Activated naive CD4-positive, alpha-beta T cell treated with anti-CD3 and anti-CD28 coated beads, Interleukin-2, amount 50 U/mL, for 16 hours (primary cell): ENCODE results near the gene FAM83B.
"Not testable (repeated sequence)": the region's sequence is repeated elsewhere in the genome, so short reads cannot be mapped to it uniquely, and the experiment has no call there.

Experiments
- DNase-seq: peaks from one replicate; pipeline ENCODE4 v3.0.0-alpha.2; 2020

Gene FAM83B

DNA sequence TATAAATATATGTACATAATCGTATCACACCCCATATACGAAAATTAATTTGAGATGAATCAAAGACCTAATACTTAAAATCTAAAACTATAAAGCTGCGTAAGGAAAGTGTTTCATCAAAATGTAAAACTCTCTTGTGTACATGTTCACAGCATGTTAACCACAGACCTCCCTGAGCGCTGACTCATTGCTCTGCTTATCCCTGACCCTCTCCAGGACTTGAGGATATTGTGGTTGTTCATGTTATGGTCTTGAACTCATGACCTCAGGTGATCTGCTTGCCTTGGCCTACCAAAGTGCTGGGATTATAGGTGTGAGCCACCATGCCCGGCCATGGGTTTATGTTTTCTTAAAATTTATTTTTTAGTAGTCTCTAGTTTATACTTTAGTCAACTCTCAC is 14.2 kb downstream of the FAM83B start:
- no peak for DNase-seq

DNA sequence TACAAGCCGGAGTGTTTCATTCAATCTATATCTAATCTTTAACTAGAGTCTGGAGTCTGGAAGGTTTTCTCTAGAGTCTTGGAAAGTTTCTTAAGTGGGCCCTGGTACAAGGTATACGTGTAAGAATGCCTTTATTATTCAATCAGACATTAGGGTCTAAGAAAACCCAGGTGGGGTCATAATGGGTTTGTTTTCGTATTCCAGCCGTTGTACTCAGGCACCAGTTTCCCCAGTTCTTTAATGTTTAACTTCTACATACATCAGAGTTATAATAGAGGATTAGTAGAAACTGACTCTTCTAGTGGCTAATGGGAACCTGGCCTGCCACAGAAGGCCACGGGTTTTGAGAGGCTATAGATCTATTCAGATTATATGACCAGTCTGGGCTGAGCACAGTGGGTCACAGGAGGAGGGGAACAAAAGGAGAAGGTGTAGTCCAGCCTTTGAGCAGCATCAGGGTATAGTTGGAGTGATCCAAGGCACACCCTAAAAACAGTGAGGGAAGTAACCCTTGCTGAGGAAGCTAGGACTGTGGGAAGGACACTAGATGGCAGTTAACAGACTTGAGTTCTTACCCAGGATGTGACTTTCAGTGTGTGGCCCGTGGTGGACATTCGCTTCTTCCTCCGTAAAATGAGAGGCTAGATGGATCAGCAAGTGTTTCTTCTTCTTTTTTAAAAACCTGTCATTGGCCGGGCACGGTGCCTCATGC is 15.5 kb downstream of the FAM83B start:
- no peak for DNase-seq

DNA sequence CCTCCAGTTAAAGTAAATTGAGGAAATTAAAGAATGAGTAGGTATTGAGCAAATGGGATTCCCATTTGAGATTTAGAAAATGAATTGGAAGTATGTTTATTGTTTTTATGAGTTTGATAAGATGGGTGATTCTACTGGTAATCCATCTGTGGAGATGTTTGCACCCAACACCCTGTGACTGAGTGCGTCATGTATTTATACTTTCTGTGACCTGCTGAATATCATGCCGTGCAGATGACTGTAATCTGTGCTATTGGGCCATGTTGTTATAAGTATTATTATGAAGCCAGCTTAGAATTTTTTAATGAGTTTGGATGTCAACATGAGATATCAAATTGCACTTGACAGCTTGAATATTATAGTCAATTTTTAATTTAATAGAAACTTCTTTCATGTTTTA is 17.7 kb downstream of the FAM83B start:
- no peak for DNase-seq

DNA sequence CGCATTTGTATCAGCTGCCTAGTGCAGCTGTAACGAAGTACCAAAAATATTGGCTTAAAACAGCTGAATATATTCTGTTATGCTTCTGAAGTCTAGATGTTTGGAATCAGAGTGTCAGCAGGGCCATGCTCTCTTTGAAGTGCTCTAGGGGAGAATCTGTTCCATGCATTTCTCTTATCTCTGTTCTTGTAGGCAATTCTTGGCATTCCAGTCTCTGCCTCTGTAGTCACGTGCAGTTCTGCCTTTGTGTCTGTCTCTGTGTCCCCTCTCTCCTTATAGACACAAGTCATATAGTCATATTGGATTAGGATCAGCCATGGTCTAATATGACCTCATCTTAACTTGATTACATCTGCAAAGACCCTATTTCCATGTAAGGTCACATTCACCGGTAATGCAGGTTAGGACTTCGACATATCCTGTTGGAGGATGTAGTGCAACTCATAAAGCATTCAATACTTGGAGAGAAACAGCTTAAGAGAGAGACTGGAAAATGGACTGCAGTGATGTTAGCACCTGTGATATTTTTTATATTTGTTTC is 18.6 kb downstream of the FAM83B start:
- DNase-seq = no peak

DNA sequence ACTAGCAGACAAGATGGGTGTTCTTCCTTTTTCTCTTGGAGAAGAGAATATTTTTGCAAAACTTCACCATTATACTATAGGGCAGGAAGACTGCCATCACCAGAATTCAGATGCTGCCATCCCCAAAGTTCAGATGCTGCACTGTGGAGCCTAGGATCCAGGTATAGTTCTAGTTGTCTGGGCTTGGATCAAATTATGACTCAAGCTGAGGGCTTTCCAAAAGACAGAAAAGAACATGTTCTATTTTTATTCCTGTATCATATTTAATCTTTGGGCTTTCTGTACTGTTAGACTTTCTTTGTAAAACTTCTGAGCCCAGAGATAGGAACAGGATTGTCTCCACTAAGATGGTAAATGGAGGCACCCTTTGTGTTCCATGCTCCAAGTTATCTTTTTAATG is 22.0 kb downstream of the FAM83B start:
- no peak for DNase-seq

DNA sequence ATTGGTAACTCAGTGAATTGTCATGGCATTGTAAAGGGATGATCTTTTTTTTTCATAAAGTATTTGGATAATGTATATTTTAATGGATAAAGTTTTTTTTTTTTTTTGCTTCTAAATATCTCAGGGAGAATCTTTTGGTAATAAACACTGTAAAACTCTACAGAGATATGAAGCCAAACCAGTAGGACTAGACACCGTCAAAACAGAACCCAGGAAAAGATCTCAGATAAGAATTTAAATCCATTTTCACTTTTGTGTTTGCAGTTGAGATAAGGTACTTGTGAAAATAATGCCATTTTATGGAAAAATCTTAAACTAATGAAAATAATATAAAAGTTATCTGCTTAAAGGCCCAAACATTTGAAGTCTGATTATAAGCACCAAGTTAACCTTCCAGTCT is 27.0 kb downstream of the FAM83B start:
- no peak for DNase-seq

DNA sequence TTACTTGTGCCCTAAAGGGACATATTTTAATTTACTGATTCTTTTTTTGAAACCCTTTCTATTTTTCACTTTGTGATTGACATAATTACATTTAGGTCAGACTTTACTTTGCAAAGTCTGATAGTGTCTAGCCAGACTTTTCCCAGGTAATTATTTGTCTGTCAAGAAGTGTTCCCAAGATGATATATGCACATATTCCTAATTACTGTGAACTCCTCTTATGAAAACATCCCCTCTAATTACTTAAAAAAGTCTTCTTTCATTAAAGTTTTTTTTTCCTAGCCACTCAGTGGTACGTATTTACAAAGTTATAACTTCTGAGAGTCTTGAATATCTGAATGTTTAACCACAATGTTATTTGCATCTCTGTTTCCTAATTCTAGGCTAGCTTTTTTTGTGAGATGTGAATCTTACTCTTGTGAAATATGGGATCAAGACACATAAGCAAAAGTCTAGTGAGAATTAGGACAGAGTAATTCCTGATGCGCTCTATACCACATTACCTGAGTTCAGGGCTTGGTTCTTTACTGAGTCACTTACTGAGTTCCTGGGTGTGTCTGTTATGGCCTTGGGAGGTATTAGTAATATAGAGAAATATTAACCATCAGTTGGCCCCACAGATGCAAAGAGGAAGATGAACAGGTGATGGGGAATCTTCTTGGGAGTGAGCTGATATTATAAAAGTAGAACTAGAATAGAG is 27.9 kb downstream of the FAM83B start:
- DNase-seq = no peak

DNA sequence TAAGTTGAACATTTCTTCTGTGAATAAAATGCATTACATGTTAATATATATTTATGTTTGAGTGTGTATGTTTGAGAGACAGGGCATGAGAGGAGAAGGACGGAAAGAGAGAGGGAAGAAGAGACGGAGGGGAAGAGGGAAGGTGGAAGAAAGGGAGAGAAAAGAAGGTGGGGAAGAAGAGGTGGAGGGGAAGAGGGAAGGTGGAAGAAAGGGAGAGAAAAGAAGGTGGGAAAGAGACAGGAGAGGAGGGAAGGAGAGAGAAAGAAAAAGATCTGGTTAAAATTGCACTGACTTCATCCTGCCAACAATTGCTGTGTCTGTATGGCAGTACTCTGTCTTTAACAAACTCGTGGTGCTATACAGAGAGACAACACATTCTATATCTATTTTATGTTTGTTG is 29.0 kb downstream of the FAM83B start:
- no peak for DNase-seq

DNA sequence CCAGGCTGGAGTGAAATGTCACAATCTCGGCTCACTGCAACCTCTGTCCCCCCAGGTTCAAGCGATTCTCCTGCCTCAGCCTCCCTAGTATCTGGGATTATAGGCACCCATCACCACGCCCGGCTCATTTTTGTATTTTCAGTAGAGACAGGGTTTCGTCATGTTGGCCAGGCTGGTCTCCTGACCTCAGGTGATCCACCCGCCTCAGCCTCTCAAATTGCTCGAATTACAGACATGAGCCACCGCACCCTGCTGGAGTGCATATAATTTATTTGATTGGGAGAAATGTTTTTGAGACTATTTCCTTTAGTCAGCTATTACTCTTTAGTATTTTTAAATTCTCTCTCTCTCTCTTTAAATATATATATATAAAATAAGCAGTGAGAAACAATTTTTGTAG is 29.8 kb downstream of the FAM83B start:
- DNase-seq = no peak

DNA sequence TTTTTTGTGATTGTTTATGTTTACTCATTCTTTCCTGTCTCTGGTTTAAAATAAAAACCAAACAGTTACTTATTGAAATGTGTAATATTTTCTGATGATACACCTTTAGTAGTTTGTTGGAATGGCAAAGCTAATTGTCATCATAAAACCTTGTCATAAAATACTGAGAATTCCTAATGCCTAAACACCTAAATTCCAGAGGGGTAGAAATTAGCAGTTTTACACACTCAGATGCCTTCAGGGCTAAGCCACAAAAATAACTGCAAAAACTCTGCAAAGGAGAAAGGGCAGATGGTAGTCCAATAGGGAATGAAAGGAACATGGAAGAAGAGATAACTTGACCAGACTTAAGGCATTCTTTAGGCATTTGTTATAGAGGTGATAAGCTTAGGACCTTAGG is 30.3 kb downstream of the FAM83B start:
- DNase-seq = no peak

DNA sequence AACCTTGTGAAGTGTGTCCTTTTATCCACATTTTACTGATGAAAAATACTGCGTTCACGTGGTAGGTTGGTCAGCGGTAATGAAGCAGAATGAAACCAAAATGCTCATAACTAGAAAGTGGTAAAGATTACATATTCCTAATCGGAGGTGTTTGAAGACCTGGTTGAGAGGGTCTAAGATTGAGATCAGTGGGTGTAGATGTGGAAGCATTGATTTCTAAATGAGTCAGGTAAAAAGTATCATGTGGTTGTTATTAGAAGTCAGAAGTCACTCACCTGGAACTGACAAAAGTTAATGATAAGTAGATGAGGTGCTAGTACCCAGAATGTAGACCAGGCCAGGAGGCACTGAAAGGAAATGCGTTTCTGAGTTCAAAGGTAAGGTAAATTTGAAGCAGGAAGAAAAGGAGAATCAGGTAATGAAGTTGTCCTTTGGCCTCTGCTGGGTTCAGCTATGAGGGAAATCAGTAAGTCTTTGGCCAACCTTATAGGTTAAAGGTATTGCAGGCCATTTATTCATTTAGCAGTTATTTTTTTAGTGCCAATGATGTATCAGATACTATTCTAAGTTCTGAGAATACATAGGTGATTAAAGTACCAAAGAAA is 31.2 kb downstream of the FAM83B start:
- no peak for DNase-seq

DNA sequence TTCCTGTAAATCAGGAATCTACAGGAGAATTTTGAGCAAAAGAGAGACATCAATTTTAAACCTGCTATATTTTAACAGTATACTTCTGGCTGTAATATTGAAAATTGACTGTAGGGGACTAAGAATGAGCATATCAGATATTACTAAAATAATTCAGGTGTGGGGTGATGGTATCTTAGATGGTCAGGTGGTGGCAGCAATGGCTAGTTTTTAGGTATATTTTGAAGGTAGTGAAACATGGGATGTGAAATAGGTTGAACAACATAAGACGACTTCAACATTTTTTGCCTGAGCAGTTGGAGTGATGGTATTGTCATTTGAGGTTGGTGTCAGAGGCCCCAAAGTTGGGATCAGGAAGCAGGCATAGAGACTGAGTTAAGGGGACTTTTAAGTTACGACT is 32.1 kb downstream of the FAM83B start:
- DNase-seq = no peak

DNA sequence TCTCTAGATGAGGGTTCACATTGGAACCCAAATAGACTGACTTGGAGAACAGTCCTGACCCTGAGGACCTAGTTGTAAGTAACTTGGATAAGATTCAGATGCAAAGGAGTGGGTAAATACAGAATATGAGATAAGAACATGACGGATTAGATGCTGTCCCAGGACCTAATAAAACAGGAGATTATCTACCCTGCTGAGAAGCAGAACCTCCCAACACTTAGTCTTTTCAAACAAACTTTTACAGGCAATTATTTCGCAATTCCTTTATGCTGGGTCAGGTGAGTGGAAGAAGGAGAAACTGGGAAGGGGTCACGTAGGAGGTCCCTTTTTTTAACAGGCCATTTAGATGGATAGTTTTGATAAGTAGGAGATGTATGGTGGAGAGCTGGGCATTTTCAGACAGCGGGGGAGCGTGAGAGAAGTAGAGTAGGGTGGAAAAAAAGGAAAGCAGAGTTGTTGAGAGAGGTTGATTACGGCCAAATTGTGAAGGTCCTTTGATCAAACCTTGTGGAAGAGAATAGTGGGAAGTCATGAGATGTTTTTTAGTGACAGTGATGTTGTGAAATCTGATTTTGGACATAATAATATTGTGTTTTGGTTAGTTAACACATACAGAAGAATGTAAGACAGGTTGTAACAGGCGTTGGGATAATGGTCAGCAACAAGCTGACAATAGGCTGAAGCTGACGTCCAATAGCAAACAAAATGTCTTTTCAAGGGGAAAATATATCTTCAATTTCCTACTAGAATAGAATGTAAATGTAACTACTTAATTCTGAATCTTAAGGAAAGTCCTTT is 32.8 kb downstream of the FAM83B start:
- no peak for DNase-seq

DNA sequence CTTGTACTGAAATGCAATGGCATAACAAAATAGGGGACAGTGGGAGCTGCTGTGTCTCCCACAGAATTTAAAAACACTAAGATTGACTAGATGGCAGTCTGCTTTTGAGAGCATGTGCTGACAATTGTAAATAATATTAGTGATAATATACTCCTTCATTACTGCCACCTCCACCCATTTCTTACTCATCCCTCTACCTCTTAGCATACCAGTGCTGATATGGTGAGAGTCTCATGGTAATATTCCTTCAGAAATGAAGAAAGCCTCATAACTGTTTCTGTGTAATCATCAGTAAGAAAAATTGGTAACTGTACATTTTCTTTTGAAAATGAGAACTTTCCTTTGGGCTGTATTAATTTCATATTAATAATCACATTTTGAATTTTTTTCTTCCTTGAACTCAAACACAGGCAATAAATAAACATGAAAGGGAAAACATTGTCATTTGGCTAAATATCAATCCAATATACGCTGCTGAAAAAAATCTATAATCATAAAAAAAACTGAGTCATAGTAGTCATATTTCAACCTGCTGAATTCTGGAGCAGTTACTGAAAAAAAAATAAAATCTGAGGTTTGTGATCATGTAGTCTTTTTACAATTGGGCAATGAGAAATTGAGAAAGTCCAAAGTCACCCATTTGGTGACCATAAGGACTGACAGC is 34.6 kb downstream of the FAM83B start:
- no peak for DNase-seq

DNA sequence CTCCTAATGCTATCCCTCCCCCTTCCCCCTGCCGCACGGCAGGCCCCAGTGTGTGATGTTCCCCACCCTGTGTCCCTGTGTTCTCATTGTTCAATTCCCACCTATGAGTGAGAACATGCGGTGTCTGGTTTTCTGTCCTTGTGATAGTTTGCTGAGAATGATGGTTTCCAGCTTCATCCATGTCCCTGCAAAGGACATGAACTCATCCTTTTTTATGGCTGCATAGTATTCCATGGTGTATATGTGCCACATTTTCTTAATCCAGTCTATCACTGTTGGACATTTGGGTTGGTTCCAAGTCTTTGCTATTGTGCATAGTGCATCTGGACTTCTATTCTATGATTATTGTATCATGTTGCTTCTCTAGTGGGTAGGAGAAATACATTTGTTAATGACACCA is 35.3 kb downstream of the FAM83B start:
- not testable (repeated sequence) for DNase-seq

DNA sequence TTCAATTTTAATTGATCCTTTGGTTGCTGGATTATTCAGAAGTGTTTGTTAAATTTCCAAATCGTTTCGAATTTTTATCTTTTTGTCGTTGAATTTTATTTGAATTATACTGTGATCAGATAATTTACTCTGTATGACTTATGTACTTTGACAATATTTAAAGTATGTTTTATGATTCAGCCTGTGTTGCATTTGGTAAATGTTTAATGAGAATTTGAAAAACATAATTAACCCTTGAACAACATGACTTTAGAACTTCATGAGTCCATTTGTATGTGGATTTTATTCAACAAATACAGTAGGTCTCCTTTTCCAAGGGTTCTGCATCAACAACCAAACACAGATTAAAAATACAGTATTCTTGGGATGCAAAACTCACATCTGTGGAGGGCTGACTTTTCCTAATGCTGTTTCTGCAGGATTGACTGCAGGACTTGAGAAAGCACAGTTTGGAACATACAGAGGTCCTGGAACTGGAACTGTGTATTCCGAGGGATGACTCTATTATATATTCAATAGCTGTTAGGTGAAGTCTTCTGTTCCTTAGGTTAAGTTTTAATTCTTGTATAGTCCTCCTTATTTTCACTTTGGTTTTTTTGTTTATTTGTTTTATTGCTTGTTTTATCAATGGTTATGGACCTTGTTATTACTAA is 40.5 kb downstream of the FAM83B start:
- no peak for DNase-seq

DNA sequence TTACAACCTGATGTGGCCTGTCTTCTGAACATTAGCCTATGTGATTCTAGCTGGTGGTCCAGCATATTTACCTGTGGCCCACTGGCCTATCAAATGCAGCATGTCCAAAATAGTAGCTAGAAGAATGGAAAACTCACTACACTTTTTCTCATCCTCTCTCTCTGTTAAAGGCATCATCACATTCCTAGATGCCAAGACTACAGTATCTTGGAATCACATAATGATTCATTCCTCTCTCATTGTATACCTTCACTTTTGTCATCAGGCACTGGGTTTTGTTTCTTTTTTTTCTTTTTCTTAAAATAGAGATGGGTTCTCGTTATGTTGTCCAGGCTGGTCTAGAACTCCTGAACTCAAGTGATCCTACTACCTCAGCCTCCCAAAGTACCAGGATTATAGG is 45.0 kb downstream of the FAM83B start:
- DNase-seq = no peak

DNA sequence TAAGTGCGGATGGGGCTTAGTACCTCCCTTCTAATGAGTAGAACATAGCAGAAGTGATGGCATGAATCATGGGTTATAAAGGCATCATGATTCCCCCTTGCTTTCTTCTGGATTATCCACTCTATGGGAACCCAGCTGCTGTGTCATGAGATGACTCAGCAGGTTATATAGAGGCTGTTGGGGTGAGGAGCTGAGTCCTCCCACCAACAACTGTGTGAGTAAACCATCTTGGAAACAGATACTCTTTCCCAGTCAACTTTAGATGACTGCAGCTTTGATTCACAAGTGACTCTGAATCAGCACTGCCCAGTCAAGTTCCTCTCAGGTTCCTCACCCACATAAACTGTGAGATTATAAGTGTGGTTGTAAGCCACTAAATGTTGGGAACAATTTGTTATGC is 46.3 kb downstream of the FAM83B start:
- no peak for DNase-seq

DNA sequence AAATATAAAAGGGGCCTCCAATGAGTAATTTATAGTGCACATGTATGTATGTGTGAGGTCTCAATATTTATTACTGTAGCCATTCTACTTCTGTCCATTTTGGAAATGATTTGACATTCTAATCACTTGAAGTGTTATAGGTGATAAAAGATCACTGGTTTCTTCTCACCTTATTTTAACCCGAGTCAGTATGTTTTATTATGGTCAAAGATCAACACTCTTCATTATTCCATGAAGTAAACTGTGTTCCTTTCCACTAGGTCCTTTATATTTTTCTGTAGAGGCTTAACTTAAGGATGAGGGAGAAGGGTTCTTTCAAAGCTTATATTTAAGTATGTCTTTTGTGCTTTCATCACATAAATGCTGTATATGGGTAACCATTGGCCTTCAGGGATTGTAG is 47.2 kb downstream of the FAM83B start:
- DNase-seq = no peak

DNA sequence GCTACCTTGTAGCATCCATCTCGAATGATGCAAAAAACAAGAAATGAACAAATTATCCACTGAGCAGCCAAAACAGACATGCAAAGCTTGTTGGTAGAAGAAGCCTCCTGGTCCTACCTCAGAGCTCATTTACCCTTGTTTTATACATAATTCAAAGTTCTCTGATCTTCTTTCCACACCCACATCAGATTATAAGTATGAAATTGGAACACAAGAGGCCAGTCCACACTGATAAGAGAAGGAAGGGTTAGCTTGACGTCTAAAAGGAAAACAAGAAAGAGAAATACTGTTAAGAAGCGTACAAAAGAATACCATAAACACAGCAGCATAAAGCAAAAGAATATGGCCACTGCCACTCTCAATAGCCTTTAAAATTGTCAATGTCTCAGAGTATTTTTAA is 49.7 kb downstream of the FAM83B start:
- DNase-seq = no peak

DNA sequence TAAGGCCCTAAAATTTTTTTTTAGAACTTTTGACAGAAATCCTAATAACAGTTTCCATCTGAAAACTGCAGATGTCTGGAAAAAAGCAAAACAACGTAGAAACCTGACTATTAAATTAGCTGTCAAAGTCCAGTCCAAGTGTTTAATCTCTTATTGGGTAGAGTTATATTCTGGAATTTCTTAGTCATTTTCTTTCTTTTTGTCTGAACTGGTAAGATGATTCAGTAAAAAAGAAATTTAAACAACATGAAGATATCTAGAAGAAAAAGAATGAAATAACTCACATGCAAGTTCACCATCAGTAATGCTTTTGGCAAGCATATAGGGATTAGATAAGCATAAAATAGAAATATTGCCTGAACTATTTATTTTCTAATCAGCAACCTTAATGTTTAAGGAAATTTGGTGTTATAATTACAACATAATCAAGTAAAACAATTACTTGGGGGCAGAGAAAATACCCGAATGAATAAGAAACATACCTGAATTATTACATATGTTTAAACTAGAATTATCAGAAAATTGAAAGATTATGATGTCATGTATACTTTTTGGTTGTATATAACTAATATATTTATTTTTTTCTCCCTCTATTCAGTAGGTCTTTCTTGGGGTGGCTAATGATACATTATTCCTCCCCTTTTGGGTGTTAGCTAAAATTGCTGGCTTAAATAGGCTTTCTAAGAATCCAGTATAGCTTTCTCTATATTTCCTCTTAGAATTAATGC is 51.1 kb downstream of the FAM83B start:
- no peak for DNase-seq

DNA sequence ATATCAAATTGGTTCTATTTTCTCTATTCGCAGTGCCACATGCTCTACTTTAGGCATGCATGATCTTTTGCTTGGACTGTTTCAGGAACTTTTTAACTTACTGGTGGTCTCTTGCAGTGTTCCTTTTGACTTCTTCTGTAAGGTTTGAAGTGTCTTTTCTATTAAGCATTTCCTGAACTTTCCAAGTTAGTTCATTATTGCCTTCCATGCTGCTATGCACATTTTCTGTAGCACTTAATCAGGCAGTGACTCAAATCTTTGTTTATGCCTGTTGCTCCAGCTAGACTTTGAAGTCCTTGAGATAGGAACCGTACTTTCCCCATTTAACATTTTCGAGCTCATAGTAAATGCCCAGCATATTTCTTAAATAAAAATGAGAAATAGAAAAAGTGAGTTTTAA is 52.2 kb downstream of the FAM83B start:
- no peak for DNase-seq
